ENCODE results near the gene ANO1. TPM values are rescaled to one million over a fixed set of nuclear protein-coding genes. Genes with fewer than 3 reads are reported as not detected.
A peak's percentile ranks its signal among the peaks of the same experiment; 100 is the strongest.

Gene ANO1
- total RNA-seq, 8 experiments from 2014 or later: 0.20 to 0.71 (median 0.29) TPM; not detected in 2

GRCh38 chr11:70158757-70159389 is 80.8 kb downstream of the ANO1 start:
- WGBS, 10 experiments: 89 to 100% methylated on average over 1 to 3 of the region's 14 CpGs; no CpG with 5 or more reads in 8 of the 10 experiments
- in situ Hi-C loops (cut with MboI; ENCODE audit: low pct_unique_long_range_greater_than_20kb in 2 of 9, low sequenced_read_pairs in 9 of 9, unreplicated experiment in 9 of 9): no loop called here

GRCh38 chr11:70159627-70160570 is 81.8 kb downstream of the ANO1 start:
- Histone ChIP-seq H3K27ac (no peak overlapping the region), H3K4me1 (replicated peaks in 1 of 2) (no peaks in the 10 kb centered on the region), H3K4me3 (no peak overlapping the region)
- in situ Hi-C loops (cut with MboI; ENCODE audit: low pct_unique_long_range_greater_than_20kb in 2 of 9, low sequenced_read_pairs in 9 of 9, unreplicated experiment in 9 of 9): no loop called here
- 35 to 89% (median 76%) methylated on average over 5 to 8 of the region's 24 CpGs; no CpG with 5 or more reads in 7 of the 10 experiments for WGBS, 10 experiments
- ATAC-seq (replicated peaks in 6 of 8): peak in 5 of 8 experiments; percentile 25 to 85 (median 82)

More at GRCh38 chr11:70158757-70159389, 80.8 kb downstream of the ANO1 start:
- Histone ChIP-seq H3K4me1 (replicated peaks in 1 of 2) (no peaks in the 10 kb centered on the region), H3K4me3 (no peak overlapping the region), H3K27ac (no peak overlapping the region)
- no peak for ATAC-seq (replicated peaks in 6 of 8)

- ATAC-seq (replicated peaks in 6 of 8): no peak
- 80 to 100% (median 88%) methylated on average over 1 to 11 of the region's 17 CpGs; no CpG with 5 or more reads in 5 of the 10 experiments for whole genome bisulfite sequencing, 10 experiments
- Histone ChIP-seq H3K4me3 (no peak overlapping the region), H3K4me1 (replicated peaks in 1 of 2) (no peaks in the 10 kb centered on the region), H3K27ac (no peak overlapping the region)
- in situ Hi-C loops (cut with MboI; ENCODE audit: low pct_unique_long_range_greater_than_20kb in 2 of 9, low sequenced_read_pairs in 9 of 9, unreplicated experiment in 9 of 9): no loop called here
Observed at GRCh38 chr11:70161043-70161625, 83.0 kb downstream of the ANO1 start.

GRCh38 chr11:70164705-70165104 is 86.6 kb downstream of the ANO1 start:
- no peak for ATAC-seq (replicated peaks in 6 of 8)
- in situ Hi-C loops (cut with MboI; ENCODE audit: low pct_unique_long_range_greater_than_20kb in 2 of 9, low sequenced_read_pairs in 9 of 9, unreplicated experiment in 9 of 9): no loop called here
- H3K4me3 ChIP-seq: no peak overlapping the region
- H3K27ac ChIP-seq: no peak overlapping the region
- H3K4me1 ChIP-seq (replicated peaks in 1 of 2): peaks cover 0 to 3% of the 10 kb centered on the region in 2 donors
- 90 to 100% methylated on average over 1 to 2 of the region's 10 CpGs; no CpG with 5 or more reads in 8 of the 10 experiments for WGBS, 10 experiments

GRCh38 chr11:70167120-70167519 is 89.0 kb downstream of the ANO1 start:
- in situ Hi-C loops (cut with MboI; ENCODE audit: low pct_unique_long_range_greater_than_20kb in 2 of 9, low sequenced_read_pairs in 9 of 9, unreplicated experiment in 9 of 9): no loop called here
- 83 to 100% (median 95%) methylated on average over 1 to 6 of the region's 9 CpGs; no CpG with 5 or more reads in 6 of the 10 experiments for WGBS, 10 experiments
- Histone ChIP-seq H3K4me1 (replicated peaks in 1 of 2) (peaks cover 0 to 3% of the 10 kb centered on the region in 2 donors), H3K27ac (no peak overlapping the region), H3K4me3 (no peak overlapping the region)
- no peak for ATAC-seq (replicated peaks in 6 of 8)

GRCh38 chr11:70167723-70168404 is 89.7 kb downstream of the ANO1 start:
- ATAC-seq (replicated peaks in 6 of 8): no peak
- Histone ChIP-seq H3K4me3 (no peak overlapping the region), H3K4me1 (replicated peaks in 1 of 2) (peaks cover 0 to 3% of the 10 kb centered on the region in 2 donors), H3K27ac (no peak overlapping the region)
- in situ Hi-C loops (cut with MboI; ENCODE audit: low pct_unique_long_range_greater_than_20kb in 2 of 9, low sequenced_read_pairs in 9 of 9, unreplicated experiment in 9 of 9): no loop called here
- 53 to 90% (median 79%) methylated on average over 2 to 7 of the region's 17 CpGs; no CpG with 5 or more reads in 7 of the 10 experiments for WGBS, 10 experiments

- H3K27ac ChIP-seq: no peak overlapping the region
- in situ Hi-C loops (cut with MboI; ENCODE audit: low pct_unique_long_range_greater_than_20kb in 2 of 9, low sequenced_read_pairs in 9 of 9, unreplicated experiment in 9 of 9): no loop called here
- 60% methylated on average over 1 of the region's 6 CpGs; no CpG with 5 or more reads in 9 of the 10 experiments for WGBS, 10 experiments
- ATAC-seq (replicated peaks in 6 of 8): no peak
- peaks cover 0 to 3% of the 10 kb centered on the region in 2 donors for H3K4me1 ChIP-seq (replicated peaks in 1 of 2)
- H3K4me3 ChIP-seq: no peak overlapping the region
Observed at GRCh38 chr11:70168405-70168754, 90.3 kb downstream of the ANO1 start.

GRCh38 chr11:70169127-70169526 is 91.0 kb downstream of the ANO1 start:
- Histone ChIP-seq H3K4me3 (no peak overlapping the region), H3K27ac (no peak overlapping the region), H3K4me1 (replicated peaks in 1 of 2) (peaks cover 0 to 3% of the 10 kb centered on the region in 2 donors)
- in situ Hi-C loops (cut with MboI; ENCODE audit: low pct_unique_long_range_greater_than_20kb in 2 of 9, low sequenced_read_pairs in 9 of 9, unreplicated experiment in 9 of 9): no loop called here
- 7 to 52% methylated on average over 2 to 5 of the region's 11 CpGs; no CpG with 5 or more reads in 8 of the 10 experiments for WGBS, 10 experiments
- peak in 6 of 8 experiments; percentile 17 to 75 (median 62) for ATAC-seq (replicated peaks in 6 of 8)

- peaks cover 4 to 5% of the 10 kb centered on the region in 2 donors for H3K4me1 ChIP-seq (replicated peaks in 1 of 2)
- WGBS, 10 experiments: 97 to 100% (median 100%) methylated on average over 1 to 5 of the region's 8 CpGs; no CpG with 5 or more reads in 7 of the 10 experiments
- no peak overlapping the region for H3K27ac ChIP-seq
- ATAC-seq (replicated peaks in 6 of 8): no peak
- in situ Hi-C loops (cut with MboI; ENCODE audit: low pct_unique_long_range_greater_than_20kb in 2 of 9, low sequenced_read_pairs in 9 of 9, unreplicated experiment in 9 of 9): no loop called here
- H3K4me3 ChIP-seq: no peak overlapping the region
Observed at GRCh38 chr11:70169632-70170031, 91.5 kb downstream of the ANO1 start.

- no peak for ATAC-seq (replicated peaks in 6 of 8)
- no peak overlapping the region for H3K27ac ChIP-seq
- H3K4me1 ChIP-seq (replicated peaks in 1 of 2): peaks cover 11 to 12% of the 10 kb centered on the region in 2 donors
- in situ Hi-C loops (cut with MboI; ENCODE audit: low pct_unique_long_range_greater_than_20kb in 2 of 9, low sequenced_read_pairs in 9 of 9, unreplicated experiment in 9 of 9): no loop called here
- 75 to 100% (median 95%) methylated on average over 1 to 11 of the region's 22 CpGs; no CpG with 5 or more reads in 2 of the 10 experiments for WGBS, 10 experiments
- no peak overlapping the region for H3K4me3 ChIP-seq
Observed at GRCh38 chr11:70170596-70171210, 92.6 kb downstream of the ANO1 start.

GRCh38 chr11:70173018-70173417 is 94.9 kb downstream of the ANO1 start:
- in situ Hi-C loops (cut with MboI; ENCODE audit: low pct_unique_long_range_greater_than_20kb in 2 of 9, low sequenced_read_pairs in 9 of 9, unreplicated experiment in 9 of 9): no loop called here
- Histone ChIP-seq H3K27ac (no peak overlapping the region), H3K4me3 (no peak overlapping the region), H3K4me1 (replicated peaks in 1 of 2) (peaks cover 11 to 12% of the 10 kb centered on the region in 2 donors)
- WGBS, 10 experiments: 0 to 92% (median 80%) methylated on average over 1 to 4 of the region's 4 CpGs; no CpG with 5 or more reads in 4 of the 10 experiments
- no peak for ATAC-seq (replicated peaks in 6 of 8)
